Mesodermal cell (in vitro differentiated cells): ENCODE data around the gene POU3F4.

Experiments used
- H3K27ac ChIP-seq: 2 replicates; pipeline ENCODE4 v1.7.0; 2013; ENCODE audit warnings: mild to moderate bottlenecking, low read depth, low read length, moderate library complexity; ENCODE audit not compliant: severe bottlenecking
- H3K36me3 ChIP-seq: 2 replicates; pipeline ENCODE4 v1.7.1; 2013; ENCODE audit warnings: mild to moderate bottlenecking, low read length, moderate library complexity; ENCODE audit not compliant: control insufficient read depth, insufficient read depth
- H3K4me1 ChIP-seq: one replicate; pipeline ENCODE4 v1.7.1; 2013; ENCODE audit warnings: mild to moderate bottlenecking, low read length; ENCODE audit not compliant: insufficient read depth, control insufficient read depth, poor library complexity, severe bottlenecking
- H3K4me3 ChIP-seq: 2 replicates; pipeline ENCODE4 v1.7.0; 2013; ENCODE audit warnings: low read length, control low read depth, mild to moderate bottlenecking; ENCODE audit not compliant: insufficient read depth, poor library complexity, severe bottlenecking; ENCODE audit errors: extremely low read depth
- H3K9me3 ChIP-seq: 2 replicates; pipeline ENCODE4 v1.7.1; 2013; ENCODE audit warnings: mild to moderate bottlenecking, low read length, moderate library complexity; ENCODE audit not compliant: control insufficient read depth
- WGBS, 2 experiments: methylation state at CpG; one replicate each; pipeline ENCODE4 v1.1.5; 2013; ENCODE audit warnings: missing lambda C conversion rate in 2 of 2; ENCODE audit not compliant: insufficient coverage in 2 of 2; 5-methylcytosine and 5-hydroxymethylcytosine counted together

Gene POU3F4

DNA sequence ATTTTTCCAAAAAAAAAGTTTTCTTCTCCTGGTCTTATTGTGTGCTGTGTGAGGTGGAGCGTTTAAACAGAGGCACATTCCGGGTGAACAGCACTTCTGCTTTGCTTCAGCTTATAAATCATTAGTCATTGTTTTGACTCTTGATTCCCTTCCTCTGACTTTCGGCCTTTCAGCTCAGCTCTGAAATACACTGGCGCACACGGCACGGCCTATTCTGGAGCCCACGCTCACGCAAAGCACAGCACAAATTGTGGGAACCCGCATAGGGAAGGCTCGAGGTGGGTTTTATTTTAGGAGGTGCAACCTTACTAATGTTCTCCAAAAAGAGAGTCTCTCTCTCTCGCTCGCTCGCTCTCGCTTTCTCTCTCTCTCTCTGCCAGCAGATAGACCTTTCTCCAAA is 4.0 kb downstream of the POU3F4 start:
- H3K4me3 ChIP-seq, result no peak overlapping the region

DNA sequence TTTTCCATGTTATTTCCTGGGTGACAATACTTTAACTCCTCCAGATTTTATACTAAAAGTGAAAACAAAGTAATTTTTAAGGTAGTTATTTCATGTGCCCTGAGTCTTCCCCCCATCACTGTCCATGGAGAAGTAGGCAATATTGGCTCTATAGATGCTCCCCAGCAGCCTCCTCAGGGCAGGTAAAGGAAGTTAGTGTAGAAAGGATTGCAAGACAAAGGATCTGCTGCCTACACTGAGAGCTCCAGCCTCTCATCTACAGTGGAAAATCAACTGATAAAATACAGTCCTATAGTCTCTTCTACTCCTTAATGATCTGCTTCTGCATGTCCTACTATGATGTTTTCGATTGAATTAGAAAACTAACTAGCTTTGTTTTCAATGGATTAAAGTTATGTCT is 8.5 kb downstream of the POU3F4 start:
- no CpG with 5 or more reads among the region's 1 CpG for WGBS, 2 experiments
- H3K4me3 ChIP-seq, result no peak overlapping the region
- H3K27ac ChIP-seq, result no peak overlapping the region
- no peaks in the 10 kb centered on the region for H3K9me3 ChIP-seq
- H3K36me3 ChIP-seq, result no peaks in the 10 kb centered on the region
- no peaks in the 10 kb centered on the region for H3K4me1 ChIP-seq

More for the DNA sequence above, 4.0 kb downstream of the POU3F4 start:
- no peak overlapping the region for H3K27ac ChIP-seq
- 84% methylated on average over 8 of the region's 14 CpGs; no CpG with 5 or more reads in 1 of the 2 experiments for WGBS, 2 experiments
- no peaks in the 10 kb centered on the region for H3K36me3 ChIP-seq
- no peaks in the 10 kb centered on the region for H3K9me3 ChIP-seq
- H3K4me1 ChIP-seq, result peaks cover 3% of the 10 kb centered on the region

DNA sequence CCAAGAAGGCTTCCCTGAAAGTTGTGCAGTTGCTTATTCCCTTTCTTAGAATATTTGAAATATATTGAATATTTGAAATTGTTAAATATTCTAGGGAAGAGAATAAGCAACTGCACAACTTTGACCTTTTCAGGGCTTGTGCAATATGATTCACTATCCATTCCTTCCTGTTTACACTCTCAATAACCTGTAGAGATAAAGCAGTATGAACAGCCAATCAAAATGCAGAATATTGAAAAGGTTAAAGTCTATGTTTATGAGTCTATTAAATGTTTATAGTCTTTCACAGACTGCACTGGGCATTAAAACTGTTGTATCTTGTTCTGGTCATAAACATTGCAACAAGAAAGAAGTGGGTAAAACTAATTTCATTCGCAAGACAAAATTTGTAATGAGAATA is 13.8 kb downstream of the POU3F4 start:
- Histone ChIP-seq H3K36me3 (no peaks in the 10 kb centered on the region), H3K4me1 (no peaks in the 10 kb centered on the region), H3K4me3 (no peak overlapping the region), H3K9me3 (no peaks in the 10 kb centered on the region), H3K27ac (no peak overlapping the region)
- no CpG with 5 or more reads among the region's 1 CpG for WGBS, 2 experiments

DNA sequence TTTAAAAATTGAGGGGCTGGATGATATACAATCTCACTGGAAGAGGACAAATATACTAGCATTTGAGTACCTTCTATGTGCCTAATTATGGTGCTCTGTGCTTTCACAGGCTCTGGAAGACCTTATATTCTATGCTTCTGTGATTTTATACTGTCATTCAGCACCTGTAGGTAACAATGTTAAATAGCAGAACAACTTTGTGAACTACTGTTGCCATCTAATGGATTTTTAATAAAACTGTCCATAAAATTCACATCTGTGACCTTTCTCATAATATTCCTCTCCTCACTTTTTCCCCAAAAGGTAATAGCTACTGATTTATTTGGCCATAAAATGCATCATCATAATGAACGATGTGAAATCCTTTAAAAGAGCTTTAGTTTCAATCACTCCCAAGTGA is 21.9 kb downstream of the POU3F4 start:
- H3K27ac ChIP-seq, result no peak overlapping the region
- WGBS, 2 experiments, result no CpG with 5 or more reads among the region's 1 CpG

DNA sequence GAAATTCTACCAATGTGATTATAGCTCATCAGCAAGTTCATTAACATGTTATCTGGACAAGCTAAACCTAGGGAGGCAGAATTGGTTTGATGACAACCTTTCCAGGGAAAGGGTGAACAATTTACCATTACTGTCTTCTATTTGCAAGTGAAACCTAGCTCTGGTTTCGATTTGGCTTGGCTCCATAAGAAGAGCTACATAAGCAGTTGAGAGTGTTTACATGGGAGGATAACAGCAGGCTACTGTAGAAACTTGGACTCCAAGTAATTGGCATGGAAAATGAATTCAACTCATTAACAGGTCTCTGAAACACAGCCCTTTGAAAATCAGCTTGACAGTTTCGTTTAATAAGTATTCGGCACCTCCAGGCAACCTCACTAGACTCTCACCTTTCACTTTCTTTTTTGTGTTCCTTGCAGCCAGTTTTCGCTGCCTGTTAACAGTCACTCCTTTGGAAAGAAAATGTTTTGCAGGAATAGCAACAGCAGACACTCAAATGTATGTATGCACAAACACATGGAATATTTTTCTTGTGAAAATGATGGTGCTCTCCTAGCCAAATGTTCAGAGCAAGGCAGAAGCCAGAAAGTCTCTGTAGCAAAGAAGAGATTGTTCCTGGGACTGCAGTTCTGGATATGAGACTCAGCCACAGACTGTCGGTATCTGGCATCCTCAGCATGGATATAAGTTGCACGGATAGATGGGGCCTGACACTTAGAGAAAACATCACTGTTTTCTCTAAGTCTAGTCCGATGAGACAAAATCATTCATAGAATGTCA is 27.5 kb downstream of the POU3F4 start:
- Histone ChIP-seq H3K9me3 (no peaks in the 10 kb centered on the region), H3K4me1 (no peaks in the 10 kb centered on the region), H3K27ac (no peak overlapping the region), H3K36me3 (no peaks in the 10 kb centered on the region), H3K4me3 (no peak overlapping the region)
- WGBS, 2 experiments, result 67 to 80% methylated on average over 1 of the region's 7 CpGs

More for the DNA sequence above, 21.9 kb downstream of the POU3F4 start:
- Histone ChIP-seq H3K4me1 (no peaks in the 10 kb centered on the region), H3K36me3 (no peaks in the 10 kb centered on the region), H3K9me3 (no peaks in the 10 kb centered on the region), H3K4me3 (no peak overlapping the region)
